SK-N-SH (cell line): ENCODE results near the gene A1BG. TPM values are rescaled to one million over a fixed set of nuclear protein-coding genes. Genes with fewer than 3 reads are reported as not detected.
A peak's percentile ranks its signal among the peaks of the same experiment; 100 is the strongest.

ENCODE experiments used
- CTCF ChIA-PET: fragments of 300-600, 350-600 bp; formaldehyde crosslinking; extraction: SDS; loops from one replicate; lab custom pipeline; 2021; lab: Yijun Ruan, JAX
- POLR2A ChIA-PET: fragments of 350-600 bp; sonication (Branson Sonifier 250); formaldehyde crosslinking; extraction: SDS; loops from one replicate; lab custom pipeline; 2020; ENCODE audit warnings: antibody characterized with exemption, inconsistent platforms; lab: Yijun Ruan, JAX
- DNase-seq: peaks from one replicate; pipeline ENCODE4 v3.0.0; 2012
- H2AFZ ChIP-seq: fragments of 200-600 bp; sonication (generic); 2 replicates; pipeline ENCODE4 v1.8.1; 2016; ENCODE audit warnings: antibody characterized with exemption, mild to moderate bottlenecking, low read depth
- H3F3A ChIP-seq: fragments of 200-600 bp; sonication (generic); replicated peaks from 2 replicates; pipeline ENCODE3; 2016; ENCODE audit warnings: antibody characterized with exemption, mild to moderate bottlenecking; ENCODE audit not compliant: insufficient read depth
- H3K27ac ChIP-seq, 2 experiments: fragments of 200-500 bp in 1 of 2; fragments of 200-600 bp in 1 of 2; sonication (Bioruptor generic) in 1 of 2; sonication (generic), shearing (Covaris generic) in 1 of 2; 2 replicates each; pipeline versions ENCODE4 v1.5.1 to v1.6.1; 2014 to 2016; ENCODE audit warnings: low read depth in 2 of 2, inconsistent platforms in 1 of 2, low read length in 1 of 2, mild to moderate bottlenecking in 1 of 2, mixed read lengths in 1 of 2
- H3K27me3 ChIP-seq: fragments of 200-600 bp; sonication (generic), shearing (Covaris generic); 2 replicates; pipeline ENCODE4 v1.6.1; 2016; ENCODE audit warnings: mixed run types; ENCODE audit not compliant: insufficient read depth
- H3K36me3 ChIP-seq, 2 experiments: fragments of 200-500 bp in 1 of 2; fragments of 200-600 bp in 1 of 2; sonication (Bioruptor generic) in 1 of 2; sonication (generic) in 1 of 2; replicated peaks in 1 of 2; 2 replicates each; pipeline versions ENCODE3 to v1.5.1; 2014 to 2016; ENCODE audit warnings: low read length in 1 of 2, mild to moderate bottlenecking in 1 of 2; ENCODE audit not compliant: insufficient read depth in 2 of 2, control insufficient read depth in 1 of 2
- H3K4me1 ChIP-seq, 2 experiments: fragments of 200-500 bp in 1 of 2; fragments of 200-600 bp in 1 of 2; sonication (Bioruptor generic) in 1 of 2; sonication (generic), shearing (Covaris generic) in 1 of 2; 2 replicates each; pipeline versions ENCODE4 v1.5.1 to v1.6.1; 2014 to 2016; ENCODE audit warnings: low read depth in 1 of 2, low read length in 1 of 2, mixed run types in 1 of 2; ENCODE audit not compliant: insufficient read depth in 2 of 2, control insufficient read depth in 1 of 2
- H3K4me2 ChIP-seq: fragments of 200-600 bp; sonication (generic), shearing (Covaris generic); 2 replicates; pipeline ENCODE4 v1.6.1; 2017; ENCODE audit warnings: mixed run types
- H3K4me3 ChIP-seq, 2 experiments: fragments of 200-500 bp in 1 of 2; fragments of 200-600 bp in 1 of 2; sonication (Bioruptor generic) in 1 of 2; sonication (generic), shearing (Covaris generic) in 1 of 2; 2 replicates each; pipeline versions ENCODE4 v1.5.1 to v1.8.1; 2014 to 2016; ENCODE audit warnings: low read depth in 2 of 2, inconsistent platforms in 1 of 2, low read length in 1 of 2, mild to moderate bottlenecking in 1 of 2, mixed read lengths in 1 of 2, moderate library complexity in 1 of 2
- H3K79me2 ChIP-seq: fragments of 200-600 bp; sonication (generic); 2 replicates; pipeline ENCODE4 v1.8.1; 2017; ENCODE audit warnings: mild to moderate bottlenecking; ENCODE audit not compliant: insufficient read depth
- H3K9ac ChIP-seq: fragments of 200-600 bp; sonication (generic); 2 replicates; pipeline ENCODE4 v1.6.1; 2017; ENCODE audit warnings: mixed run types
- H3K9me2 ChIP-seq: fragments of 200-600 bp; sonication (generic); 2 replicates; pipeline ENCODE4 v1.6.1; 2017; ENCODE audit warnings: mixed run types
- H3K9me3 ChIP-seq: fragments of 200-600 bp; sonication (generic); 2 replicates; pipeline ENCODE4 v1.6.1; 2017; ENCODE audit warnings: mixed run types, mild to moderate bottlenecking, moderate library complexity
- H4K20me1 ChIP-seq: fragments of 200-600 bp; sonication (generic); 2 replicates; pipeline ENCODE4 v1.6.1; 2017; ENCODE audit warnings: mild to moderate bottlenecking, mixed run types; ENCODE audit not compliant: insufficient read depth
- ELF1 ChIP-seq: IDR thresholded peaks from 2 replicates; pipeline ENCODE4 v1.4.0; 2012
- GABPA ChIP-seq: IDR thresholded peaks from 2 replicates; pipeline ENCODE4 v1.4.0; 2012; ENCODE audit warnings: low read depth, mild to moderate bottlenecking
- JUND ChIP-seq: IDR thresholded peaks from 2 replicates; pipeline ENCODE4 v1.4.0; 2012
- RXRA ChIP-seq: IDR thresholded peaks from 2 replicates; pipeline ENCODE4 v1.4.0; 2012; ENCODE audit warnings: low read depth, mild to moderate bottlenecking, borderline replicate concordance
- SIN3A ChIP-seq: IDR thresholded peaks from 2 replicates; pipeline ENCODE4 v1.6.1; 2012; ENCODE audit warnings: low read depth, mild to moderate bottlenecking, low read length, moderate library complexity, borderline replicate concordance
- TCF12 ChIP-seq: IDR thresholded peaks from 2 replicates; pipeline ENCODE4 v1.4.0; 2012
- TEAD4 ChIP-seq: IDR thresholded peaks from 2 replicates; pipeline ENCODE4 v1.4.0; 2012; ENCODE audit warnings: mild to moderate bottlenecking, borderline replicate concordance; ENCODE audit not compliant: insufficient read depth
- WGBS: methylation state at CpG from one replicate; pipeline ENCODE4 v1.1.6; 2017; ENCODE audit warnings: low lambda C conversion rate; 5-methylcytosine and 5-hydroxymethylcytosine counted together
- polyA plus RNA-seq, 3 experiments: library from polyadenylated mRNA; depleted of rRNA; stranded (reverse); fragments of >200 nt; gene quantifications; 2 replicates each; pipeline ENCODE4 v1.2.3, GENCODE V29; 2012
- TF ChIP-seq, protein P1 (sequence below): fragments of 150-350 bp; IDR thresholded peaks from 2 replicates; pipeline ENCODE4 v1.6.1; 2017; ENCODE audit warnings: antibody characterized with exemption, low read length, low read depth, borderline replicate concordance
- TF ChIP-seq, protein P2 (sequence below): IDR thresholded peaks from 2 replicates; pipeline ENCODE4 v1.4.0; 2012; ENCODE audit warnings: low read depth, borderline replicate concordance
- TF ChIP-seq, protein P3 (sequence below): fragments of 200-600 bp; sonication (generic); IDR thresholded peaks from 2 replicates; pipeline ENCODE4 v1.6.1; 2017; ENCODE audit warnings: antibody characterized with exemption, mild to moderate bottlenecking, moderate library complexity

The A1BG gene
- polyA plus RNA-seq, 1 of the 3 experiments (the other 2 are of a cell fraction): 62.6 TPM

DNA sequence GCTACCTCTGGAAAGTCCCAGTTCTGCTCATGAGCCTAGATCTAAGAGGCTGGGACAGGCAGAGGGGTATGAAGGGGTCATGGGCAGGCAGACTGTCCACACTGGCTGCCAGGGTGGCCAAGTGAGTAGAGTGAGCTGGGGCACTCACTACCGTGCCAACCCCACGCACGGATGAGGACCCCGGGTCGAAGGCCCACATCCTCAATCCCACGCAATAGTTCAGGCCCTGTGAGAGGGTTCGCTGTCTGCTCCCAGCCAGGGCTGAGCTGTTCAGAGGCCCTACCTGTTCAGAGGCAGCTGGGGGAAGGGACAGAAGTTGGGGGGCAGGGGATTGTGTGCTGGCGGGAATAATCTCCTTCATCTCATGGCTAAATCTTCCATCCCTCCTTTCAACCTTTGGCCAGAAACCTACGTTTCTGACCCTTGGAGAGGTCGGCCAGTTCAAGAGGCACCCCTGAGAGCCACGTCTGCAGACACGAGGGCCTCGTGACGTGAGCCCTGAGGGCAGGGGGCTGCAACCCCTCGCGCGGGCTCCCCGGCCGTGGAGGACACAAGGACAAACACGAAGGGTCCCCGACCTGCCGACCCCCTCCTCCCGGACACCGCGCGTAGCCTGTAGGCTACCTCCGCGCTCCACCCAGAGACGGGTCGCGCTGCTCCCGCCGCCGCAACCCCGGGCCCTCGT, 32.7 kb upstream of the A1BG start:
- peak overlapping the region; percentile 95 to 99 for H3K27ac ChIP-seq
- H3K4me1 ChIP-seq: peaks cover 21 to 31% of the 10 kb centered on the region in 2 experiments; a peak in 3 of 4 replicates
- H3K4me3 ChIP-seq: peak overlapping the region; percentile 87 to 92
- H2AFZ ChIP-seq: no peak overlapping the region
- POLR2A ChIA-PET: interaction anchor here (2.1 kb wide), 1 partner anchor 23 kb away, joined by 6 read pairs; the partner anchor contains the start of gene ZNF497
- TF ChIP-seq GABPA: no peak
- TF ChIP-seq RXRA: no peak
- no peak for TF ChIP-seq TCF12
- no peak for TF ChIP-seq TEAD4
- TF ChIP-seq, protein P1, sequence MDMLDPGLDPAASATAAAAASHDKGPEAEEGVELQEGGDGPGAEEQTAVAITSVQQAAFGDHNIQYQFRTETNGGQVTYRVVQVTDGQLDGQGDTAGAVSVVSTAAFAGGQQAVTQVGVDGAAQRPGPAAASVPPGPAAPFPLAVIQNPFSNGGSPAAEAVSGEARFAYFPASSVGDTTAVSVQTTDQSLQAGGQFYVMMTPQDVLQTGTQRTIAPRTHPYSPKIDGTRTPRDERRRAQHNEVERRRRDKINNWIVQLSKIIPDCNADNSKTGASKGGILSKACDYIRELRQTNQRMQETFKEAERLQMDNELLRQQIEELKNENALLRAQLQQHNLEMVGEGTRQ: no peak
- TF ChIP-seq SIN3A: no peak
- TF ChIP-seq JUND: no peak
- TF ChIP-seq, protein P2, sequence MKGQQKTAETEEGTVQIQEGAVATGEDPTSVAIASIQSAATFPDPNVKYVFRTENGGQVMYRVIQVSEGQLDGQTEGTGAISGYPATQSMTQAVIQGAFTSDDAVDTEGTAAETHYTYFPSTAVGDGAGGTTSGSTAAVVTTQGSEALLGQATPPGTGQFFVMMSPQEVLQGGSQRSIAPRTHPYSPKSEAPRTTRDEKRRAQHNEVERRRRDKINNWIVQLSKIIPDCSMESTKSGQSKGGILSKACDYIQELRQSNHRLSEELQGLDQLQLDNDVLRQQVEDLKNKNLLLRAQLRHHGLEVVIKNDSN: no peak
- 14% methylated on average over 21 of the region's 36 CpGs for WGBS
- H3K9me2 ChIP-seq: no peaks in the 10 kb centered on the region
- CTCF ChIA-PET: no interaction called here
- peaks cover 7% of the 10 kb centered on the region for H3F3A ChIP-seq
- peaks cover 68% of the 10 kb centered on the region for H3K79me2 ChIP-seq
- no peaks in the 10 kb centered on the region for H3K27me3 ChIP-seq
- peak overlapping the region; percentile 91 for H3K9ac ChIP-seq
- DNase-seq: no peak
- H3K36me3 ChIP-seq: peaks cover 20 to 28% of the 10 kb centered on the region in 2 experiments
- peaks cover 24% of the 10 kb centered on the region for H4K20me1 ChIP-seq
- H3K9me3 ChIP-seq: no peaks in the 10 kb centered on the region
- peak overlapping the region; percentile 85 for H3K4me2 ChIP-seq

DNA sequence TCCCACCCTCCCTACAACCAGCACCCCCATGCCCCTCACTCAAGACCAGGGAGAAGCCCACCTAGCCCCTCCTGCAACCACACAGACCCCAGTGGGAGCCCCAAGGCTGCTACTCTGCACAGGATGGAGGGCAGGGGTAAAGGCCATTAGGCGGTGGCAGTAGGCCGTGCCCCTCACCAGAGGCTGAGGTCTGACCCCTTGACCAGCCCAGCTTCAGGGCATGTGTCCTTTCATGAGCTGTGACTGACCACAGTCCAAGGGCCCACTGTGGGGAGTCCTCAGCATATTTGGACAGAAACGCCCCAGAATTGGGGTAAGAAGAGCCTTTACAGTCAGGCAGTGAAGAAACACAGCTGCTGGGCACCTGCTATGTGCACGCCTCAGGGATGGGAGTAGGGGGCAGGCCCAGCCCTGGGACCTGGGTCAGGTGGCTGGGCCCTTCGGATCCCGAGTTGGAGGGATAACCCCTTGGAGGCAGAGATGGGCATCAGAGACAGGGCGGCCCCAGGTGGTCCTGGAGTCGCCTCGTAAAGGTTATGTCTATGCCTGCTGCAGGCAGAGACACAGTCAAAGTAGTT, 32.1 kb upstream of the A1BG start:
- no peaks in the 10 kb centered on the region for H3K9me2 ChIP-seq
- no peak overlapping the region for H2AFZ ChIP-seq
- H3K36me3 ChIP-seq: peaks cover 14 to 22% of the 10 kb centered on the region in 2 experiments
- peak overlapping the region; percentile 85 for H3K4me2 ChIP-seq
- H3K9ac ChIP-seq: no peak overlapping the region
- peaks cover 17% of the 10 kb centered on the region for H4K20me1 ChIP-seq
- DNase-seq: no peak
- ChIA-PET CTCF (no interaction called here), POLR2A (interaction anchor here (2.1 kb wide), 1 partner anchor 23 kb away, joined by 6 read pairs; the partner anchor contains the start of gene ZNF497)
- H3K4me3 ChIP-seq: peak overlapping the region in 1 of 2 experiments; percentile 87; a peak in 3 of 4 replicates
- H3K27ac ChIP-seq: peak overlapping the region; percentile 95 to 99; a peak in 3 of 4 replicates
- peaks cover 8% of the 10 kb centered on the region for H3F3A ChIP-seq
- H3K27me3 ChIP-seq: no peaks in the 10 kb centered on the region
- TF ChIP-seq, protein P3, sequence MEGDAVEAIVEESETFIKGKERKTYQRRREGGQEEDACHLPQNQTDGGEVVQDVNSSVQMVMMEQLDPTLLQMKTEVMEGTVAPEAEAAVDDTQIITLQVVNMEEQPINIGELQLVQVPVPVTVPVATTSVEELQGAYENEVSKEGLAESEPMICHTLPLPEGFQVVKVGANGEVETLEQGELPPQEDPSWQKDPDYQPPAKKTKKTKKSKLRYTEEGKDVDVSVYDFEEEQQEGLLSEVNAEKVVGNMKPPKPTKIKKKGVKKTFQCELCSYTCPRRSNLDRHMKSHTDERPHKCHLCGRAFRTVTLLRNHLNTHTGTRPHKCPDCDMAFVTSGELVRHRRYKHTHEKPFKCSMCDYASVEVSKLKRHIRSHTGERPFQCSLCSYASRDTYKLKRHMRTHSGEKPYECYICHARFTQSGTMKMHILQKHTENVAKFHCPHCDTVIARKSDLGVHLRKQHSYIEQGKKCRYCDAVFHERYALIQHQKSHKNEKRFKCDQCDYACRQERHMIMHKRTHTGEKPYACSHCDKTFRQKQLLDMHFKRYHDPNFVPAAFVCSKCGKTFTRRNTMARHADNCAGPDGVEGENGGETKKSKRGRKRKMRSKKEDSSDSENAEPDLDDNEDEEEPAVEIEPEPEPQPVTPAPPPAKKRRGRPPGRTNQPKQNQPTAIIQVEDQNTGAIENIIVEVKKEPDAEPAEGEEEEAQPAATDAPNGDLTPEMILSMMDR: no peak
- no peak for TF ChIP-seq ELF1
- TF ChIP-seq, all 33 proteins: peak for 0
- peaks cover 21 to 31% of the 10 kb centered on the region in 2 experiments; a peak in 3 of 4 replicates for H3K4me1 ChIP-seq
- WGBS: 83% methylated on average over 6 of the region's 9 CpGs
- H3K9me3 ChIP-seq: no peaks in the 10 kb centered on the region
- H3K79me2 ChIP-seq: peaks cover 61% of the 10 kb centered on the region
